C4-2B (cell line): ENCODE measurements around the gene SKAP2.

Source experiments
- H3K27ac ChIP-seq: fragments of 450-650 bp; 2 replicates; pipeline ENCODE4 v1.5.1; 2017
- ZFX ChIP-seq: fragments of 450-650 bp; IDR thresholded peaks from 2 replicates; pipeline ENCODE4 v1.6.1; 2017
- TF ChIP-seq, protein P1 (sequence below): fragments of 450-650 bp; conservative IDR thresholded peaks from 2 replicates; pipeline ENCODE4 v1.5.1; 2017; ENCODE audit warnings: mild to moderate bottlenecking

SKAP2 gene

DNA sequence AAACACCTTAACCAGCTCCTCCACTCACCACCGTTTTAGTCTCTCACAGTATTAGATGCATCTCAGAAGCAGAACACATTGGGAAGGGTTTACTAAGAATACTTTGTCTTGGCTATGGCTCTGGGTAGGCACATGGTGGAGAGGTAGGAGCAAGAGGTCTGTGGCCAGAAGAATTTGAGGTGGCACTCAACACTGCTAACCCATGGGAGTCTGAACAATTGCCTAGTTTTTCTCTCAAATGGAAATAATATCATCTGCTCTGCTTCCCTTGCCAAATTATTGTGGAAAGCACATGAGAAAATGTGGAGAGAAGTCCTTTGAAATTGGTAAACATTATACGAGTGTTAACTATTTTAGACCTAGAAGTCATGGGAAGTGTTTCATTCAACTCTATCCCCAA, 214.3 kb downstream of the SKAP2 start:
- H3K27ac ChIP-seq, result no peak overlapping the region
- TF ChIP-seq, protein P1, sequence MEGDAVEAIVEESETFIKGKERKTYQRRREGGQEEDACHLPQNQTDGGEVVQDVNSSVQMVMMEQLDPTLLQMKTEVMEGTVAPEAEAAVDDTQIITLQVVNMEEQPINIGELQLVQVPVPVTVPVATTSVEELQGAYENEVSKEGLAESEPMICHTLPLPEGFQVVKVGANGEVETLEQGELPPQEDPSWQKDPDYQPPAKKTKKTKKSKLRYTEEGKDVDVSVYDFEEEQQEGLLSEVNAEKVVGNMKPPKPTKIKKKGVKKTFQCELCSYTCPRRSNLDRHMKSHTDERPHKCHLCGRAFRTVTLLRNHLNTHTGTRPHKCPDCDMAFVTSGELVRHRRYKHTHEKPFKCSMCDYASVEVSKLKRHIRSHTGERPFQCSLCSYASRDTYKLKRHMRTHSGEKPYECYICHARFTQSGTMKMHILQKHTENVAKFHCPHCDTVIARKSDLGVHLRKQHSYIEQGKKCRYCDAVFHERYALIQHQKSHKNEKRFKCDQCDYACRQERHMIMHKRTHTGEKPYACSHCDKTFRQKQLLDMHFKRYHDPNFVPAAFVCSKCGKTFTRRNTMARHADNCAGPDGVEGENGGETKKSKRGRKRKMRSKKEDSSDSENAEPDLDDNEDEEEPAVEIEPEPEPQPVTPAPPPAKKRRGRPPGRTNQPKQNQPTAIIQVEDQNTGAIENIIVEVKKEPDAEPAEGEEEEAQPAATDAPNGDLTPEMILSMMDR, result no peak
- TF ChIP-seq ZFX, result no peak

DNA sequence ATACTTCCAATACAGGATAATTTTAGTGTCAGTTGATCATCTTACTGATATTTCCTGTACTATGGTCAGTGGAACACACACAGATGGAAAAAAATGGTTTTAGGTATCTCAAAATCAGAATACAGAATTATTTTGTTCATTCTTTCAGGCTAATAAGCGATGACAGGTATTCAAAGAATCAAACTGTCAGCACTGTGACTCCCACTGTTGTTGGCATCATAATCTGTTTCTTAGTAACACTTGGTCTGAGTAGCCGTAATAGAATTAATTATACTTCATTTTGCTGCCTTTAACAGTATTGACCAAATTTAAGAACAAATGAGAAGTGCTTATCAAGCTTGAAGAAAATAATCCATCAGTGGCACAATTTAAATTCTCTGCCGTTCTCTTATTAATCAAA, 215.0 kb downstream of the SKAP2 start:
- no peak overlapping the region for H3K27ac ChIP-seq
- no peak for TF ChIP-seq ZFX

GRCh38 chr7:26648554-26648953, 215.8 kb downstream of the SKAP2 start:
- no peak overlapping the region for H3K27ac ChIP-seq
- TF ChIP-seq ZFX, result no peak
- TF ChIP-seq, protein P1, result no peak

DNA sequence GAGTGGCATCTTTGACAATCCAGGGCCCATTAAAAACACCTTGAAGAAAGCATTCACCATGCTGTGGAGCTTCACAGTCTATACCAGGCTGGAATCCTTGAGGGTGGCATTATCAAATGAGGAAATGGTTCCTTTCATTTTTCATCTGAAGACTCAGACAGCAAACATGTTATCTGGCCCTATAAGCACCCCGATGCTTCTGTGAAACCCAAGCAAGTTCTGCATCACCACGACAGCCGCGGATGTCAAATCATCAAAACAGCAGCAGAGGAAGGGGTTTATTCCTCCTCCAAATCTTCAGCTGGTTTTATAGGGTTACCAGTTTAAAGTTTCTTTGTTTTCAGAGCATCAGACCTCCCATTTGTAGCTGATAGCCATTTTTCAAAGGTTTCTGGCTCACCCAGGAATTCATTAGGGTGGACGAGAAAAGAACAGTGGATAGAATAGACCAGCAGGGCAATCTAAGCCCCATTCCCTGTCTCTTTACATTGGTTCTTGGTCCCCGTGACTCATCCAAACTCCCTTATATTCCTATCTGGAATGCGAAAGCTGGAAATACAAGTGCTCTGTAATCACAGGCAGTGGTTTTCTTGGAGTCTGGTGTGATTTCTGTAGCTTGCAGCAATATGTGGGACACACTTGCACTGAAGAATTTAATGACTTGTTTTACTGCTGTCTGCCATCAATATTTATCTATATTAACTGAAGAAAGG, 217.9 kb downstream of the SKAP2 start:
- H3K27ac ChIP-seq, result no peak overlapping the region
- TF ChIP-seq ZFX, result no peak
- TF ChIP-seq, protein P1, result no peak

DNA sequence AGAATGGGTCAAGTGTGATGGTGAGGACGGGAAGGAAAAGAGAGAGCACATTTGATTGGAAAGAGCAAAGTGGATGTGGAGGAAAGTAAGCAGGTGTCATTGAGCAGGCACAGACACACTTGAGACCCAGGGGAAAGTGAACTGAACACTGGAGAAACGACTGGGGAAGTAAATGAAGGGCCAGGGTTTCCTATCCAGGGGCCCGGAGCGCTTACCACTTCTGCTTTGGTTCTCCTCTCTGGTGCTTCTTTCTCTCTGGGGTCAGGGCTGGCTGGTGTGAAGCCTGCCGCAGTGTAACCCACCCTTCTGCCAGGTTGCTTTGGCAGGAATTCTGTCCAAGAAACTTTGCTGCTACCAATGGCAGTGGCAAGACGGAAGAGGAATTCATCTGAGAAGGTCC, 219.3 kb downstream of the SKAP2 start:
- no peak overlapping the region for H3K27ac ChIP-seq
- TF ChIP-seq ZFX, result no peak
- TF ChIP-seq, protein P1, result no peak

GRCh38 chr7:26642416-26642815, 222.0 kb downstream of the SKAP2 start:
- H3K27ac ChIP-seq, result no peak overlapping the region
- TF ChIP-seq, protein P1, result no peak
- TF ChIP-seq ZFX, result no peak

GRCh38 chr7:26639695-26640094, 224.7 kb downstream of the SKAP2 start:
- no peak overlapping the region for H3K27ac ChIP-seq
- TF ChIP-seq ZFX, result no peak
- TF ChIP-seq, protein P1, result no peak

DNA sequence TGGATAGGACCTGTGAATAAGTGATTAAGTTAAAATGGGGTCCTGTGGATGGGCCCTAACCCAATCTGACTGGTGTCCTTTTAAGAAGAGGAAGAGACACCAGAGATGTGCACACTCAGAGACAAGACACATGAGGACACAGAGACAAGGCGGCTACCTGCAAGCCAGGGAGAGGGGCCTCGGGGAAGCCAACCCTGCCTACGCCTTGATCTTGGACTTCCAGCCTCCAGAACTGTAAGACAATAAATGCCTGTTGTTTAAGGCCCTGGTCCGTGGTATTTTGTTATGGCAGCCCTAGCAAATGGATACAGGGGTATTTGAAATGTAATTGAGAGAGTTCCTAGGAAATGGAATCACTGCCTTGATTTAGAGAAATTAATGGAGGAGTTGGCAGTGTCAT, 225.3 kb downstream of the SKAP2 start:
- H3K27ac ChIP-seq, result no peak overlapping the region
- TF ChIP-seq, protein P1, result no peak
- no peak for TF ChIP-seq ZFX
